Upper lobe of right lung (tissue), 1 donor: ENCODE results near the gene PNRC2. TPM values are rescaled to one million over a fixed set of nuclear protein-coding genes. Genes with fewer than 3 reads are reported as not detected.
A peak's percentile ranks its signal among the peaks of the same experiment; 100 is the strongest.

Experiments
- ATAC-seq: fragments of 200-7000 bp; cut with Tn5 transposase; one replicate; pipeline ENCODE4 v1.9.1; 2020; ENCODE audit warnings: mild to moderate bottlenecking, moderate library complexity
- DNase-seq: peaks from one replicate; pipeline ENCODE4 v3.0.0-alpha.2; 2020
- H3K27ac ChIP-seq: fragments of 200-600 bp; one replicate; pipeline ENCODE4 v1.8.0; 2022
- H3K27me3 ChIP-seq: fragments of 200-600 bp; one replicate; pipeline ENCODE4 v1.8.0; 2022; ENCODE audit warnings: mild to moderate bottlenecking
- H3K36me3 ChIP-seq: fragments of 200-600 bp; one replicate; pipeline ENCODE4 v1.8.0; 2022
- H3K4me1 ChIP-seq: fragments of 200-600 bp; one replicate; pipeline ENCODE4 v1.8.0; 2022
- H3K4me3 ChIP-seq: fragments of 200-600 bp; one replicate; pipeline ENCODE4 v1.8.0; 2022; ENCODE audit warnings: mild to moderate bottlenecking
- H3K9me3 ChIP-seq: fragments of 200-600 bp; one replicate; pipeline ENCODE4 v1.8.0; 2022
- intact Hi-C: fragments of 100-400 bp; cut with DNase I; formaldehyde crosslinking; loops from one replicate; pipeline ENCODE4 v1.11.0; 2022
- total RNA-seq: library from RNA; stranded (reverse); fragmentation: NEBNext Ultra II Directional; extraction: Animal tissue kit (Norgen Biotek cat#: 25700); gene quantifications from one replicate; pipeline ENCODE4 v1.2.1, GENCODE V29; 2021
- TF ChIP-seq, protein P1 (sequence below): fragments of 200-600 bp; IDR thresholded peaks from one replicate; pipeline ENCODE4 v1.8.0; 2022; ENCODE audit warnings: antibody characterized with exemption
- donor health status: DM: no; HTN: yes; CAD: no; lungs with severe emphysema.

The PNRC2 gene
- total RNA-seq, 1 donor from 2014 or later = 119 TPM

DNA sequence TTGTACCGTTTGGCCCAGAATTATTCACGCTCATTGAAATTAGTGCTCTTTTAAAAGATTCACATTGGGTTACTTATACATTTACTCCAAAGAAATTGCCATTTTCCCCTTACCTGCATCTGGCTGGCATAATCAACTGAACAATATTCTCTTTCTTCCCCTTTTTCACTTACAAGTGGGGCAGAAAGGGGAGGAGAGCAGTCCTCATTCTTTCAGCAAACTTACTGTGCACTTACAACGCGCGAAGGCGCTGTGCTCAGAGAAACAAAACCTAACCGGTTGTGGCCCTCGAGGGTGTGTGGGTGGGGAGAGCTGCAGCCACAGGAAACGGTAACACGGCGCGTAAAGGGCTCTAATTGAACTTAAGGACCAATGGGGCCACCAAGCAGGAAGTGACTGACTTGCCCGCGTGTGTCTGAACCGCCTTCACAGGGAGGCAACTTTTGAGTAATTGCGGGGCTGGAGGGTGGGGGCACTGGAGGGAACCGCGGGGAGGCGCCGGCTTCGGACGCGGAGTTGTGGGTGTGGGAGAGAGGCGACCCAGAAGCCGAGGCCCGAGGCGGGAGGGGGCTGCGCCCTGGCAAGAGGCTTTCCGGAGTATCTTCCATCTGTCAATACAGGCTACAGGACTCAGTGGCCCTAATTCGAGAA lies 693 bp upstream of the PNRC2 start:
- Histone ChIP-seq H3K27ac (peak overlapping the region; percentile 99), H3K4me3 (peak overlapping the region; percentile 76), H3K27me3 (no peaks in the 10 kb centered on the region), H3K9me3 (no peaks in the 10 kb centered on the region), H3K4me1 (peaks cover 37% of the 10 kb centered on the region), H3K36me3 (peaks cover 26% of the 10 kb centered on the region)
- DNase-seq (peak; percentile 94), ATAC-seq (peak; percentile 90)
- intact Hi-C loops = loop anchor here (10.0 kb wide), 1 partner anchor 66 kb away; no protein-coding TSS in a partner anchor
- TF ChIP-seq, protein P1, sequence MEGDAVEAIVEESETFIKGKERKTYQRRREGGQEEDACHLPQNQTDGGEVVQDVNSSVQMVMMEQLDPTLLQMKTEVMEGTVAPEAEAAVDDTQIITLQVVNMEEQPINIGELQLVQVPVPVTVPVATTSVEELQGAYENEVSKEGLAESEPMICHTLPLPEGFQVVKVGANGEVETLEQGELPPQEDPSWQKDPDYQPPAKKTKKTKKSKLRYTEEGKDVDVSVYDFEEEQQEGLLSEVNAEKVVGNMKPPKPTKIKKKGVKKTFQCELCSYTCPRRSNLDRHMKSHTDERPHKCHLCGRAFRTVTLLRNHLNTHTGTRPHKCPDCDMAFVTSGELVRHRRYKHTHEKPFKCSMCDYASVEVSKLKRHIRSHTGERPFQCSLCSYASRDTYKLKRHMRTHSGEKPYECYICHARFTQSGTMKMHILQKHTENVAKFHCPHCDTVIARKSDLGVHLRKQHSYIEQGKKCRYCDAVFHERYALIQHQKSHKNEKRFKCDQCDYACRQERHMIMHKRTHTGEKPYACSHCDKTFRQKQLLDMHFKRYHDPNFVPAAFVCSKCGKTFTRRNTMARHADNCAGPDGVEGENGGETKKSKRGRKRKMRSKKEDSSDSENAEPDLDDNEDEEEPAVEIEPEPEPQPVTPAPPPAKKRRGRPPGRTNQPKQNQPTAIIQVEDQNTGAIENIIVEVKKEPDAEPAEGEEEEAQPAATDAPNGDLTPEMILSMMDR = peak; percentile 50

DNA sequence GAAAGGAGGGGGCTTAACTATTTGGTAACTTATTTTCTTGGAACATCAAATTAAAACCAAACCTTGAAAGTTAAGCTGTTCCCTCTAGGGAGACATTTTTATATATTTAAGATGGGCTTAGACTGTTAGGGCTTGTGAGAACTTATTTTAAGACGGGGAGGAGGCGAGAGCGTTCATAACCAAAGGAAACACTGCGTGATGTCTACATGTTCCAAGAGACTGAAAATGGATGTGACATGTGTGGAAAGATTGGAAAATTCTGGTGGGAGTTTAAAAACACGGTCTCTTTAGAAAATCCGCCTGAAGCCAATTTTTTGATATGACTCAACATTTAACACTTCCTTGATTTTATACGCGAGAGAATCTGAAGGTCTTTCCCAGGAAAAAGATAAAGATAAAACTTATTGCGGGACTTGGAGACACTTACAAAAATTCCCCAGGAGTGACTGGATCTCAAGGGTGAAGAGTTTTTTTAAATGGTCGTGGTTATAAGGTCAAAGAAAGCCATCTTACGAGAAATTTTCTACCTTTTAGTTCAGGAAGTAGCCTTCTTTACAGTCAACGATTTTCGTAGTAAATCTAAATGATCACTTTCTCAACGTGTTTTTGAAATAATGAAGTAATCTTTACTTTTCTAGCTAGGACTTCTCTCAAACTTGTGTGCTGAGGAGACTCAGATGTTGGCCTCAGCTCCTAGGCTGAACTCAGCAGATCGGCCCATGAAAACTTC lies 828 bp downstream of the PNRC2 start:
- Histone ChIP-seq H3K9me3 (no peaks in the 10 kb centered on the region), H3K4me3 (peak overlapping the region; percentile 76), H3K27me3 (no peaks in the 10 kb centered on the region), H3K4me1 (peaks cover 41% of the 10 kb centered on the region), H3K36me3 (peaks cover 39% of the 10 kb centered on the region), H3K27ac (peak overlapping the region; percentile 99)
- TF ChIP-seq, protein P1 = no peak
- intact Hi-C loops = no loop called here
- no peak for DNase-seq
- ATAC-seq = no peak

DNA sequence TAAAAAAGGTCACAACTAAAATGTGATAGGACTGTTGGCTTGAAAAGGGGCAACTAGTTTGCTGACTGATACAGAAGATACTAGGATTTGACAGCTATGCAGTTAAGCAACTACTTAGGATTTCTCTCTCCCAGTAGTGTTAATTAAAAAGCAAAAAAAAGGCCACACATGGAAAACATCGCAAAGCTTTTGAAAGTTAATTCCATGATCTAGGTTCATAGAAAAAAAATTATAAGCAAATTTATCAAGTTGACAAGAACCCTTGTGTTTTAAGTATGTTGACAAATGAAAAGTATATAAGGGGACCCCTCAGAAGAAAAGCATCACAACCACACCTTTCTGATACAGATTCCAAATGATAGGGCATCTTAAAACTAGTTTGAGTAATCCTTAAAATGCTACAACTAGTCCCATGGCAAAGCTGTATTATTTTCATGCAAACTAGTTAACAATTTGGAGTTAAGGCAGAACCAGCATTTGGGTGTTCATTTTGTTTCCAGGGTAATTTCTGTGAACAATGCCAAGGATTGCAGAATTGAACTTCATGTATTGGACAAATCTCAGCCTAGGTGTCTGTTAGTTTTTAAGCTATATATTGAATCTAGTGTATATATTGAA lies 4.1 kb downstream of the PNRC2 start:
- Histone ChIP-seq H3K27ac (no peak overlapping the region), H3K36me3 (peaks cover 71% of the 10 kb centered on the region), H3K4me3 (no peak overlapping the region), H3K9me3 (no peaks in the 10 kb centered on the region), H3K4me1 (peaks cover 34% of the 10 kb centered on the region), H3K27me3 (no peaks in the 10 kb centered on the region)
- intact Hi-C loops = no loop called here
- ATAC-seq (no peak), DNase-seq (no peak)
- TF ChIP-seq, protein P1 = no peak

DNA sequence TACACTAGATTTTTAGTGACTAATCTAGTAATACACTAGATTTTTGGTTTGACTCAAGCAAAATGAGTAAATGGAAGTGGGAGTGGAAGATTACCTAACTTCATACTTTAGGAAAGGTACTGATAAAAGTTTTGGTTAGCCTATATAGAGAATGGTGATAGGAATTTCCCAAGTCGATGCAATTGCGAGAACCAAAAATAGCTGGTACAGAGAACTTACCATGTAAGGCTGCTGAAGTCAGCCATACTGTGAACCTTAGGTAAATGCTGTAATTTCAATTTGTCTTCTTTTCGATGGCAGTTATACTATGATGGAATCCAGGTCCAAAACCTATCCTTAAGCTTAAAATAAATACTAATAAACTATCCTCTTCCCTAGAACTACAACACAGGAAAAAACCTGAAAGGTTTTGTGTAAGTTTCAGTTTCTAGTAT lies 4.6 kb downstream of the PNRC2 start:
- ATAC-seq = no peak
- peaks cover 34% of the 10 kb centered on the region for H3K4me1 ChIP-seq
- H3K27me3 ChIP-seq = no peaks in the 10 kb centered on the region
- TF ChIP-seq, protein P1 = no peak
- peak overlapping the region; percentile 14 for H3K27ac ChIP-seq
- H3K9me3 ChIP-seq = no peaks in the 10 kb centered on the region
- peaks cover 75% of the 10 kb centered on the region for H3K36me3 ChIP-seq
- intact Hi-C loops = no loop called here
- no peak overlapping the region for H3K4me3 ChIP-seq
- DNase-seq = no peak

DNA sequence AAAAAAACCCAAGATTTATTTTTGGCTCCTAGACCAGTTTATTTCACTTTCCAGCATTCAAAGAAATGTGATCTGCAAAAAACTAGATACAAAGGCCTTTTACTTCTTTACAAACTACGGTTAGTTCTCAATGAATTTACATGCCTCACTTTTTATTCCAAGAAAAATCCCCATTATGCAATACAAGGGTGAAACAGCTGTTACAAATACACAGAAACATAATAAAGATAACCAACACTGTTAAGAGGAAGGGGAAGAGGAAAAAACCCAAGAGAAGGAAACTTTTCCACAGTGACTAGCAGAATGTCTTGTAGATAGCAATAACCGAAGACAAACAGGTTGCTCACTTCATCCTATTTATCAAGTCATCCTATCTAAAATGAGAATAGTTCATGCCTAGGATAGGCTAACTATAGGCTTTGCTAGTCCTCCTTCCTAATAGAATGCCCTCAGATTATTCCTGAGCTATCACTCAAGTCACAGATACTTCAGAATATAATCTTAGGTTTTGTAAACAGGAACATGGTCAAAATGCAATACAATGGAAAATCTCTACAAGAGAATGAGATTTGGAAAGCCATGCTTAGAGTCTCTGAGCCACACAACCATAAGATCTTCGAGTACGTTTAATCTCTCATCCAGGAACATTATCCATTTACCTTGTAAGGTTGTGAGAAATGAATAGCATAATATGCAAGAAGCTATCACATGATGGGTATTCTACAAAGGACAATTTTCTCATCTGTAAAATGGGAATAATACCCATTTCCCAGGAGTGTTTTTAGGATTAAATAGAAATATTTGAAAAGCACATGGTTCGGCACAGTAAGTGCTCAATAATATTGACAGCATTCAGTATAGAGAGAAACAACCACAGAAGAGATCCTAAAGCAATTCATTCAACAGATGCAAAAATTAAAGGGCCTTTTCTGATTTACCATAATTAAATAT lies 5.4 kb downstream of the PNRC2 start:
- Histone ChIP-seq H3K9me3 (no peaks in the 10 kb centered on the region), H3K27ac (peak overlapping the region; percentile 14), H3K4me3 (no peak overlapping the region), H3K4me1 (peaks cover 34% of the 10 kb centered on the region), H3K36me3 (peaks cover 83% of the 10 kb centered on the region), H3K27me3 (no peaks in the 10 kb centered on the region)
- TF ChIP-seq, protein P1 = no peak
- intact Hi-C loops = no loop called here
- no peak for DNase-seq
- ATAC-seq = no peak
